Upper lobe of left lung (tissue), 4 donors: ENCODE measurements around the gene JUP.

Experiments used
- CTCF ChIP-seq, 6 experiments: fragments of 450-650 bp in 4 of 6; fragments of 200-600 bp in 2 of 6; sonication (generic) in 2 of 6; IDR thresholded peaks; one replicate each; pipeline ENCODE4 v1.5.1; 2016 to 2019; ENCODE audit warnings: antibody characterized with exemption in 6 of 6
- POLR2A ChIP-seq, 4 donors: fragments of 450-650 bp; IDR thresholded peaks; one replicate each; pipeline ENCODE4 v1.5.1; 2016 to 2017; ENCODE audit warnings: antibody characterized with exemption in 4 of 4, mild to moderate bottlenecking in 2 of 4

GRCh38 chr17:41835214-41835799, 48.8 kb upstream of the JUP start:
- no peak for TF ChIP-seq CTCF (IDR thresholded peaks at IDR 0.05)
- no peak for TF ChIP-seq POLR2A (IDR thresholded peaks at IDR 0.05)
